K562 (cell line): Measurements from ENCODE around the gene COL23A1. TPM values are rescaled to one million over a fixed set of nuclear protein-coding genes. Genes with fewer than 3 reads are reported as not detected.

ENCODE experiments used
- ATAC-seq: fragments of 200-7000 bp; cut with Tn5 transposase; 3 replicates; pipeline ENCODE4 v1.9.1; 2020; ENCODE audit warnings: moderate library complexity
- BruUV-seq: library from RNA; stranded (reverse); fragments of 400-500 nt; replicated peaks from 2 replicates; lab custom pipeline; 2021; lab: Mats Ljungman, UMichigan
- CTCF ChIA-PET: fragments of 300-600 bp; formaldehyde crosslinking; extraction: SDS; loops from one replicate; lab custom pipeline; 2021; ENCODE audit warnings: low intra/inter-chr PET ratio; lab: Yijun Ruan, JAX
- POLR2A ChIA-PET: fragments of 300-600, 350-650 bp; sonication (Branson Sonifier 250); formaldehyde crosslinking; extraction: SDS; loops from one replicate; lab custom pipeline; 2021; ENCODE audit warnings: antibody characterized with exemption, inconsistent platforms; lab: Yijun Ruan, JAX
- DNase-seq, 4 experiments: peaks; one replicate each; pipeline versions ENCODE4 v3.0.0 to v3.0.0-alpha.2; 2011 to 2018; ENCODE audit warnings: low spot score in 3 of 4, mixed read lengths in 3 of 4; ENCODE audit errors: extremely low read depth in 1 of 4
- FAIRE-seq: peaks from 2 replicates; lab custom pipeline; 2011; peaks lifted over from hg19 to GRCh38; lab: Jason Lieb, UNC
- H2AFZ ChIP-seq: 2 replicates; pipeline ENCODE4 v1.6.0; 2011; ENCODE audit warnings: low read depth, low read length, control low read depth, inconsistent platforms
- H3K27ac ChIP-seq: fragments of 200-600 bp; 3 replicates; pipeline ENCODE4 v1.8.0; 2011; ENCODE audit warnings: low read depth, mild to moderate bottlenecking, control low read depth, inconsistent platforms, low read length, moderate library complexity, mixed read lengths; ENCODE audit errors: extremely low read depth
- H3K27me3 ChIP-seq, 2 experiments: fragments of 300-600 bp in 1 of 2; 2 replicates in 1 of 2; 3 replicates in 1 of 2; pipeline versions ENCODE4 v1.6.0 to v1.8.0; 2011; ENCODE audit warnings: inconsistent platforms in 2 of 2, low read length in 2 of 2, mild to moderate bottlenecking in 1 of 2, mixed read lengths in 1 of 2, moderate library complexity in 1 of 2; ENCODE audit not compliant: control insufficient read depth in 2 of 2, insufficient read depth in 2 of 2
- H3K36me3 ChIP-seq: fragments of 300-600 bp; 3 replicates; pipeline ENCODE4 v1.8.0; 2011; ENCODE audit warnings: mild to moderate bottlenecking, low read length, inconsistent platforms; ENCODE audit not compliant: control insufficient read depth, insufficient read depth
- H3K4me1 ChIP-seq, 2 experiments: fragments of 200-600 bp in 1 of 2; replicated peaks in 1 of 2; 2 replicates in 1 of 2; 3 replicates in 1 of 2; pipeline versions ENCODE4 v1.5.1 to v1.8.0; 2011; ENCODE audit warnings: inconsistent platforms in 2 of 2, low read length in 2 of 2, mild to moderate bottlenecking in 1 of 2, mixed read lengths in 1 of 2, moderate library complexity in 1 of 2; ENCODE audit not compliant: control insufficient read depth in 2 of 2, insufficient read depth in 2 of 2
- H3K4me2 ChIP-seq: 2 replicates; pipeline ENCODE4 v1.6.1; 2011; ENCODE audit warnings: low read length, control low read depth, inconsistent platforms, mixed read lengths; ENCODE audit not compliant: insufficient read depth
- H3K4me3 ChIP-seq: fragments of 200-600 bp; sonication (generic), shearing (Covaris generic); 2 replicates; pipeline ENCODE4 v1.5.1; 2016; ENCODE audit warnings: control low read depth, inconsistent platforms
- H3K79me2 ChIP-seq: fragments of 200-600 bp; 3 replicates; pipeline ENCODE4 v1.8.0; 2011; ENCODE audit warnings: low read length, inconsistent platforms; ENCODE audit not compliant: control insufficient read depth, insufficient read depth
- H3K9ac ChIP-seq, 2 experiments: 2 replicates each; pipeline versions ENCODE4 v1.6.0 to v1.6.1; 2011; ENCODE audit warnings: low read depth in 2 of 2, low read length in 2 of 2, control low read depth in 1 of 2, inconsistent platforms in 1 of 2, mild to moderate bottlenecking in 1 of 2, mixed read lengths in 1 of 2; ENCODE audit not compliant: insufficient read depth in 1 of 2
- H3K9me1 ChIP-seq: one replicate; pipeline ENCODE4 v1.6.0; 2011; ENCODE audit warnings: inconsistent platforms, mild to moderate bottlenecking, low read length, moderate library complexity; ENCODE audit not compliant: control insufficient read depth, insufficient read depth
- H3K9me3 ChIP-seq: replicated peaks from 2 replicates; pipeline ENCODE4 v1.5.1; 2011; ENCODE audit warnings: low read depth, low read length, inconsistent platforms; ENCODE audit not compliant: control insufficient read depth, insufficient read depth
- H4K20me1 ChIP-seq: replicated peaks from 2 replicates; pipeline ENCODE4 v1.6.1; 2011; ENCODE audit warnings: low read length, inconsistent platforms, mixed read lengths; ENCODE audit not compliant: control insufficient read depth, insufficient read depth
- BRD9 ChIP-seq: fragments of 450-650 bp; IDR thresholded peaks from 2 replicates; pipeline ENCODE4 v1.6.1; 2018; ENCODE audit warnings: low read depth; ENCODE audit not compliant: partially characterized antibody
- C11orf30 ChIP-seq: fragments of 450-650 bp; IDR thresholded peaks from 2 replicates; pipeline ENCODE4 v1.6.1; 2016; ENCODE audit warnings: low read depth, mild to moderate bottlenecking
- DIDO1 ChIP-seq: fragments of 450-650 bp; IDR thresholded peaks from 2 replicates; pipeline ENCODE4 v1.6.1; 2016; ENCODE audit warnings: low read depth, missing biosample characterization, missing genetic modification characterization
- FOXP4 ChIP-seq: sonication (generic); formaldehyde crosslinking; IDR thresholded peaks from 2 replicates; pipeline ENCODE4 v1.8.0; 2022; ENCODE audit warnings: mild to moderate bottlenecking, missing genetic modification reagents, borderline replicate concordance
- GMEB1 ChIP-seq: fragments of 250-450 bp; sonication (Bioruptor Pico); IDR thresholded peaks from 2 replicates; pipeline ENCODE4 v1.4.0; 2020; ENCODE audit warnings: mild to moderate bottlenecking
- JUNB ChIP-seq: fragments of 450-650 bp; formaldehyde crosslinking; conservative IDR thresholded peaks from 2 replicates; pipeline ENCODE4 v1.4.0; 2020; ENCODE audit warnings: mild to moderate bottlenecking
- NFATC3 ChIP-seq: fragments of 450-650 bp; IDR thresholded peaks from 2 replicates; pipeline ENCODE4 v1.6.1; 2017; ENCODE audit warnings: mild to moderate bottlenecking
- SAP30 ChIP-seq: fragments of 200-600 bp; sonication (generic); IDR thresholded peaks from 2 replicates; pipeline ENCODE4 v1.6.1; 2012; ENCODE audit warnings: borderline replicate concordance, low read depth, mild to moderate bottlenecking, moderate library complexity, low read length, control low read depth, inconsistent platforms; ENCODE audit not compliant: insufficient read depth, poor library complexity, severe bottlenecking
- SOX6 ChIP-seq: fragments of 450-650 bp; IDR thresholded peaks from 2 replicates; pipeline ENCODE4 v1.6.1; 2014; ENCODE audit warnings: mild to moderate bottlenecking
- TCF7L2 ChIP-seq: fragments of 150-350 bp; IDR thresholded peaks from 2 replicates; pipeline ENCODE4 v1.6.1; 2016; ENCODE audit warnings: low read depth, mild to moderate bottlenecking, low read length, moderate library complexity
- TRIM28 ChIP-seq: fragments of 450-650 bp; IDR thresholded peaks from 2 replicates; pipeline ENCODE4 v1.6.1; 2017
- U2AF1 ChIP-seq: fragments of 200-400 bp; formaldehyde crosslinking; optimal IDR thresholded peaks from 2 replicates; pipeline ENCODE3; 2017; ENCODE audit warnings: mild to moderate bottlenecking, low read depth, low read length, moderate library complexity
- XRCC4 ChIP-seq: IDR thresholded peaks from one replicate; pipeline ENCODE4 v1.6.1; 2011; ENCODE audit not compliant: insufficient read depth, insufficient read length; ENCODE audit errors: extremely low read depth
- ZNF217 ChIP-seq: sonication (generic); formaldehyde crosslinking; IDR thresholded peaks from 2 replicates; pipeline ENCODE4 v1.8.0; 2022; ENCODE audit warnings: mild to moderate bottlenecking, missing genetic modification reagents
- ZNF24 ChIP-seq: fragments of 450-650 bp; IDR thresholded peaks from 2 replicates; pipeline ENCODE4 v1.6.1; 2016
- ZNF384 ChIP-seq: IDR thresholded peaks from 2 replicates; pipeline ENCODE4 v1.6.1; 2012; ENCODE audit warnings: low read depth, low read length, improper control_type of control experiment
- WGBS: fragments of 100-300 bp; shearing (Covaris generic); methylation state at CpG from one replicate; pipeline ENCODE4 v1.1.6; 2016; ENCODE audit warnings: low coverage, mixed read lengths; ENCODE audit not compliant: insufficient coverage; ENCODE audit errors: missing lambda C conversion rate; 5-methylcytosine and 5-hydroxymethylcytosine counted together
- in situ Hi-C: fragments of 300-500 bp; cut with MboI; formaldehyde crosslinking; loops from 4 replicates; pipeline ENCODE4 v1.15.0; 2018; ENCODE audit warnings: inconsistent platforms, mixed read lengths
- intact Hi-C: fragments of 100-400 bp; cut with micrococcal nuclease; formaldehyde crosslinking; loops from 2 replicates; pipeline ENCODE4 v1.14.2; 2022
- polyA plus RNA-seq, 8 experiments: library from polyadenylated mRNA; depleted of rRNA in 4 of 8; stranded (reverse) in 5 of 8; unstranded in 3 of 8; fragments of >200 nt; fragmentation: Nextera tagmentation in 2 of 8; fragmentation: Illumina TruSeq in 1 of 8; extraction: Ambion mirVana in 2 of 8; extraction: Trizol in 1 of 8; gene quantifications; 2 replicates each; pipeline versions ENCODE4 v1.2.1 to v1.2.3, GENCODE V29; 2011 to 2014; ENCODE audit warnings: inconsistent platforms in 1 of 8, missing spikeins in 1 of 8
- total RNA-seq, 7 experiments: library from RNA; depleted of rRNA in 6 of 7; stranded (reverse); fragments of >200 nt in 6 of 7; fragmentation: Illumina TruSeq in 2 of 7; extraction: Trizol in 2 of 7; gene quantifications; 2 replicates each; pipeline versions ENCODE4 v1.2.1 to v1.2.3, GENCODE V29; 2011 to 2021; ENCODE audit warnings: low replicate concordance in 1 of 7
- TF ChIP-seq, protein P1 (sequence below), 2 experiments: IDR thresholded peaks; 2 replicates each; pipeline ENCODE4 v1.6.1; 2011; ENCODE audit warnings: borderline replicate concordance in 1 of 2, control low read depth in 1 of 2, low read depth in 1 of 2, low read length in 1 of 2, mild to moderate bottlenecking in 1 of 2, mixed read lengths in 1 of 2, moderate library complexity in 1 of 2; ENCODE audit not compliant: insufficient read depth in 1 of 2, insufficient read length in 1 of 2, poor library complexity in 1 of 2, severe bottlenecking in 1 of 2; ENCODE audit errors: extremely low read depth in 1 of 2

Gene COL23A1
- total and polyA plus RNA-seq, 9 of the 15 experiments (the other 6 are each of a cell fraction or from before 2014, with no cell fraction given) = 0.09 TPM; not detected in 8

GRCh38 chr5:178394074-178394473, 196.1 kb downstream of the COL23A1 start:
- H3K4me3 ChIP-seq = no peak overlapping the region
- ChIA-PET POLR2A (interaction anchor here (1.3 kb wide), 1 partner anchor 13 kb away, joined by 5 read pairs; no protein-coding TSS in a partner anchor), CTCF (no interaction called here)
- H3K4me2 ChIP-seq = no peak overlapping the region
- H3K9me1 ChIP-seq = no peaks in the 10 kb centered on the region
- BruUV-seq = no TSS peak
- H2AFZ ChIP-seq = no peak overlapping the region
- no peak for DNase-seq
- peaks cover 29 to 66% of the 10 kb centered on the region in 2 experiments for H3K27me3 ChIP-seq
- H3K4me1 ChIP-seq = no peaks in the 10 kb centered on the region; a peak in 1 of 5 replicates
- no peak overlapping the region for H3K9ac ChIP-seq
- H4K20me1 ChIP-seq = peaks cover 10% of the 10 kb centered on the region; the same call in 1 of the 2 replicates
- H3K36me3 ChIP-seq = no peaks in the 10 kb centered on the region
- intact Hi-C loops (no loop called here), in situ Hi-C loops (no loop called here)
- no peak for ATAC-seq
- whole genome bisulfite sequencing = 5% methylated on average over 3 of the region's 3 CpGs
- no peak for FAIRE-seq
- H3K79me2 ChIP-seq = no peaks in the 10 kb centered on the region
- no peaks in the 10 kb centered on the region for H3K9me3 ChIP-seq
- TF ChIP-seq U2AF1 = no peak
- no peak for TF ChIP-seq BRD9
- TF ChIP-seq GMEB1 (CRISPR knock-in tag) = no peak
- TF ChIP-seq TCF7L2 = no peak
- TF ChIP-seq ZNF217 (CRISPR knock-in tag) = no peak
- TF ChIP-seq SAP30 = no peak
- no peak for TF ChIP-seq TRIM28
- TF ChIP-seq NFATC3 = no peak
- TF ChIP-seq ZNF384 = no peak
- TF ChIP-seq SOX6 = no peak
- TF ChIP-seq DIDO1 (tag) = no peak
- TF ChIP-seq, protein P1, sequence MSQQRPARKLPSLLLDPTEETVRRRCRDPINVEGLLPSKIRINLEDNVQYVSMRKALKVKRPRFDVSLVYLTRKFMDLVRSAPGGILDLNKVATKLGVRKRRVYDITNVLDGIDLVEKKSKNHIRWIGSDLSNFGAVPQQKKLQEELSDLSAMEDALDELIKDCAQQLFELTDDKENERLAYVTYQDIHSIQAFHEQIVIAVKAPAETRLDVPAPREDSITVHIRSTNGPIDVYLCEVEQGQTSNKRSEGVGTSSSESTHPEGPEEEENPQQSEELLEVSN (IDR thresholded peaks at IDR 0.05; ENCODE audit: borderline replicate concordance in 1 of 2, extremely low read depth in 1 of 2, insufficient read depth in 1 of 2, insufficient read length in 1 of 2, low read depth in 1 of 2, low read length in 1 of 2, poor library complexity in 1 of 2, severe bottlenecking in 1 of 2) = no peak
- TF ChIP-seq C11orf30 = no peak
- no peak for TF ChIP-seq XRCC4
- no peak for TF ChIP-seq ZNF24
- no peak for TF ChIP-seq JUNB
- TF ChIP-seq FOXP4 = no peak
- no peak overlapping the region for H3K27ac ChIP-seq
